GM21528 (cell line): Measurements from ENCODE around the gene NEDD4.
"Not testable (repeated sequence)": the region's sequence is repeated elsewhere in the genome, so short reads cannot be mapped to it uniquely, and the experiment has no call there.

Experiments
- ATAC-seq: cut with Tn5 transposase; IDR thresholded peaks from one replicate; pipeline ENCODE4 v1.9.1; 2021; ENCODE audit warnings: mild to moderate bottlenecking, moderate library complexity; ENCODE audit not compliant: unreplicated experiment, low FRiP score

The NEDD4 gene

DNA sequence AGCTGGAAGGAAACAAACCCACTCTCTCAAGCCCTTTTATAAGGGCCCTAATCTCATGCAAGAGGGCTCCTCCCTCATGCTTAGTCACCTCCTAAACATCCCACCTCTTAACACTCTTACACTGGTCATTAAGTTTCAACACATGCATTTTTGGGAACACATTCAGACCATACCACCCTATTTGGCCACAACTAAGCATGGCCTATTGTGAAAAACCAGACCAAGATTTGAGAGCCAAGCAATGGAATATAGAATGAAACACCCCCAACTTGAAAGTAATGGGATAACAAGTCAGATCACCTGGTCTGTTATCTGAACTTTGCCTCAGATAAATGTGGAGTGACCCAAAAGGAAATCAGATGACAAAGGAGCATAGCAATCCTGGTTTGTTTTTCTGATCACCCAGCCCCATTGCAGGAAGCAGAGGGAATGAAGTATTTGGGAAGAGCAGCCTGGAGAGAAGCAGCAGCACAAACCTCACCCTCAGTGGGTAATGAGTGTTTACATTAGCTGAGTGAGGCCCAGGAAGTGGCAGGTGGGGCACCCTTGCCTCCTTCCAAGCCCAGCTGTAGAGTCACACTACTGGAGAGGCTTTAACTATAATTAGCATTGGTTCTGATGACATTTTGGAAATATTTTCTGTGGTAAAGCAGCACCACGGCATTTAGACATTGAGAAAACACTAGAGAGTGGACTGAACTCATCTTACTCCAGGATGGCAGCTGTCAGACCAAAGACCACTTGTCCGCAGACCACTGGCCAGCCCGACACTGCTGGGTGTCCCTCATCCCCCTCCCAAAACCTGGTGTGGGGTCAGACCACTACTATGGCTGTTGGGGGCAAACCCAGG is 201.6 kb downstream of the NEDD4 start:
- no peak for ATAC-seq

DNA sequence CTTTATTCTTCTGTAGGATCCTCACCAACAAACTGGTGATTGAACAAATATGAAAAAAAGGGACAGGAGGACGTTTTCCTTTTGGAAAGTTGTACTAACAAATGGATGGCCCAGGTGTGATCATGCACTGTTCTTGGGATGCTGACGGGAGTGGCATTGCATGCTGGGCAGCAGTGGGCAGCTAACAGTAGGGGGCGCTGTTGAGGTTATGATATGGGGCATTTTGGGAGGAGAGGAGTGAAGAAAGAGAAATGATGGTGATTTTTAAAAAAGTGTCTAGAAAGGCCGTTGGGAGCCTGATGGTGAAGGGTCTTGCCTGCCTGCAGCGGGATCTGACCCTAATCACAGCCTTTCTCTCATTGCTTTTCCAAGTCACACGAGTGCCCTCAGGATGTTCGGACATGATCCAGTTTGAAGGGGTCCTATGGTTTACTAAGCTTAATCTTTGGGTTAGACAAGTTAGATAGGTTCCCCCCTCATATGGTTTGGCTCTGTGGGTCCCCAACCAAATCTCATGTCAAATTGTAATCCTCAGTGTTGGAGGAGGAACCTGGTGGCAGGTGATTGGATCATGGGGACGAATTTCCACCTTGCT is 204.2 kb downstream of the NEDD4 start:
- no peak for ATAC-seq

- no peak for ATAC-seq
These were observed 207.1 kb downstream of the NEDD4 start for GRCh38 chr15:55786341-55786740.

DNA sequence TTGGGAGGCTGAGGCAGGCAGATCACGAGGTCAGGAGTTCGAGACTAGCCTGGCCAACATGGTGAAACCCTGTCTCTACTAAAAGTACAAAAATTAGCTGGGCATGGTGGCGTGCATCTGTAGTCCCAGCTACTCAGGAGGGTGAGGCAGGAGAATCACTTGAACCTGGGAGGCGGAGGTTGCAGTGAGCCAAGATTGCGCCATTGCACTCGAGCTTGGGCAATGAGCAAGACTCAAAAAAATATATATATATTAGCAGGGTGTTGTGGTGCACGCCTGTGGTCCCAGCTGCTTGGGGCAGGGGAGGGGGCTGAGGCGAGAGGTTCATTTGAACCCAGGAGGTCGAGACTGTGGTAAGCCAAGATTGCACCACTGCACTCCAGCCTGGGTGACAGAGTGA is 207.8 kb downstream of the NEDD4 start:
- ATAC-seq: not testable (repeated sequence)

DNA sequence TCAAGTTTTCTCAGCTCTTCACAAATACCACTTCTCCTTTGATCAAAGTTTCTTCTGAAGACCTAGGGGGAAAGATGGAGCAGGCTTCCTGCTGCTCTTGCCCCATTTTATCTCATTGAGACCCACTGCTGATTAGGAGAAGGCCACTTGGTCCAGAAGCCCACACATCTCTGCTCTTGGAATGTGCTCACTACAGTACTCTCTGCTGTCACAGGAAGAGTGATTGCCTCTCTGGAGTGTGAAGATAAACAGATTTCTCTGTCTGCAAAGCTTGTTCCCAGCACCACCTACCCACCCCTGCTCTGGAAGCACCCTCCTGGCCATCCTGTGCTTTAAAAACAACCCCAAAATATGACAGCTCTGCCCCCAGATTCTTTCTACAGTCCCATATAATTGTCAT is 209.1 kb downstream of the NEDD4 start:
- no peak for ATAC-seq

GRCh38 chr15:55782901-55783300 is 210.5 kb downstream of the NEDD4 start:
- no peak for ATAC-seq

GRCh38 chr15:55780292-55780691 is 213.1 kb downstream of the NEDD4 start:
- ATAC-seq: no peak

DNA sequence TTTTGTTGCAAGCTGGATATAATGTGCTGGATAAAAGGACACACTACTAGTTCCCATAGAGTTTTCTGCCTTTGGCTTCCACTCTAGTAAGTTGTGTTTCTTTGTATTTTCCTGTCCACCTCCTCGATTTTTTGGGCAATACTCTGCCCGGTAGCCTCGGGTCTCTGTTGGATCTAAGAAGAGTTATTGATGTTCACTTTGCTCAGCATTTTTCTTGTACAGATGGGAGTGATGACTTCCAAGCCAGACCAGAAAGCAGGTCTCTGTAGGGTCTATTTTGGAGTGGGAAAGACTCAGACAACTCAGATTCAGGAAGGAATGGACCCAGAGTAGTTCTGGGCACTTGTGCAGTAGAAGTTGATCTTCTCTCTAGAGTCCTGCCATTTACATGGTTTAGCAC is 214.5 kb downstream of the NEDD4 start:
- no peak for ATAC-seq
